Neural cell (in vitro differentiated cells): ENCODE data around the gene PRTG. TPM values are rescaled to one million over a fixed set of nuclear protein-coding genes. Genes with fewer than 3 reads are reported as not detected.

ENCODE experiments used
- H2AFZ ChIP-seq: fragments of 200-600, 300-800 bp; sonication (generic), shearing (Covaris generic); 2 replicates; pipeline ENCODE4 v1.6.0; 2014; ENCODE audit warnings: low read depth, mild to moderate bottlenecking, antibody characterized with exemption, low read length, moderate library complexity
- H3F3A ChIP-seq: fragments of 200-600 bp; shearing (Covaris generic); 2 replicates; pipeline ENCODE4 v1.6.1; 2016; ENCODE audit warnings: mild to moderate bottlenecking, moderate library complexity, mixed read lengths, antibody characterized with exemption, low read length; ENCODE audit not compliant: insufficient read depth, poor library complexity, severe bottlenecking
- H3K27ac ChIP-seq: fragments of 200-600, 300-800 bp; sonication (generic), shearing (Covaris generic); 2 replicates; pipeline ENCODE4 v1.5.1; 2014; ENCODE audit warnings: mild to moderate bottlenecking, low read length, moderate library complexity
- H3K27me3 ChIP-seq: fragments of 300-800, 200-600 bp; sonication (generic), shearing (Covaris generic); 2 replicates; pipeline ENCODE4 v1.6.0; 2014; ENCODE audit warnings: mild to moderate bottlenecking, low read depth, low read length, moderate library complexity; ENCODE audit not compliant: insufficient read depth
- H3K36me3 ChIP-seq: fragments of 300-800, 200-600 bp; sonication (generic), shearing (Covaris generic); 2 replicates; pipeline ENCODE4 v1.5.1; 2014; ENCODE audit warnings: mild to moderate bottlenecking, antibody characterized with exemption, low read length, moderate library complexity; ENCODE audit not compliant: insufficient read depth
- H3K4me2 ChIP-seq: fragments of 300-800, 200-600 bp; sonication (generic), shearing (Covaris generic); 2 replicates; pipeline ENCODE4 v1.6.0; 2014; ENCODE audit warnings: mild to moderate bottlenecking, low read length
- H3K4me3 ChIP-seq: fragments of 300-800, 200-600 bp; sonication (generic), shearing (Covaris generic); 2 replicates; pipeline ENCODE4 v1.5.1; 2014; ENCODE audit warnings: mild to moderate bottlenecking, low read length, moderate library complexity
- H3K79me2 ChIP-seq: fragments of 200-600 bp; shearing (Covaris generic); replicated peaks from 2 replicates; pipeline ENCODE4 v1.6.0; 2014; ENCODE audit warnings: mild to moderate bottlenecking, low read length, moderate library complexity; ENCODE audit not compliant: insufficient read depth
- H3K9ac ChIP-seq: fragments of 300-800, 200-600 bp; sonication (generic), shearing (Covaris generic); 2 replicates; pipeline ENCODE4 v1.6.1; 2016; ENCODE audit warnings: mild to moderate bottlenecking, low read length, mixed read lengths
- H3K9me2 ChIP-seq: fragments of 200-600 bp; shearing (Covaris generic); 2 replicates; pipeline ENCODE4 v1.6.1; 2016; ENCODE audit warnings: mild to moderate bottlenecking, low read length, mixed read lengths; ENCODE audit not compliant: insufficient read depth
- H3K9me3 ChIP-seq: fragments of 200-600, 300-800 bp; sonication (generic), shearing (Covaris generic); 2 replicates; pipeline ENCODE4 v1.6.1; 2016; ENCODE audit warnings: mild to moderate bottlenecking, mixed run types, low read length, moderate library complexity, mixed read lengths
- H4K20me1 ChIP-seq: fragments of 200-600 bp; shearing (Covaris generic); 2 replicates; pipeline ENCODE4 v1.6.1; 2016; ENCODE audit warnings: mild to moderate bottlenecking, mixed run types; ENCODE audit not compliant: insufficient read depth
- CTCF ChIP-seq: fragments of 450-650 bp; IDR thresholded peaks from 2 replicates; pipeline ENCODE4 v1.5.1; 2014; ENCODE audit warnings: antibody characterized with exemption, mild to moderate bottlenecking, moderate library complexity; ENCODE audit not compliant: poor library complexity, severe bottlenecking
- EP300 ChIP-seq: fragments of 450-650 bp; conservative IDR thresholded peaks from 2 replicates; pipeline ENCODE4 v1.6.1; 2014; ENCODE audit warnings: antibody characterized with exemption, mild to moderate bottlenecking, moderate library complexity; ENCODE audit not compliant: poor library complexity, severe bottlenecking
- EZH2 ChIP-seq: fragments of 200-600, 300-800 bp; shearing (Covaris generic), sonication (generic); IDR thresholded peaks from 2 replicates; pipeline ENCODE4 v1.6.1; 2014; ENCODE audit warnings: antibody characterized with exemption, low read length, borderline replicate concordance, mild to moderate bottlenecking; ENCODE audit not compliant: insufficient read depth, poor library complexity, severe bottlenecking
- MXI1 ChIP-seq: fragments of 450-650 bp; conservative IDR thresholded peaks from 2 replicates; pipeline ENCODE4 v1.6.1; 2014; ENCODE audit warnings: antibody characterized with exemption, mild to moderate bottlenecking; ENCODE audit not compliant: poor library complexity, severe bottlenecking
- POLR2AphosphoS5 ChIP-seq: IDR thresholded peaks from 2 replicates; pipeline ENCODE4 v1.6.1; 2012
- RAD21 ChIP-seq: fragments of 450-650 bp; conservative IDR thresholded peaks from 2 replicates; pipeline ENCODE4 v1.6.1; 2014; ENCODE audit warnings: antibody characterized with exemption, mild to moderate bottlenecking, moderate library complexity
- SMC3 ChIP-seq: fragments of 450-650 bp; conservative IDR thresholded peaks from 2 replicates; pipeline ENCODE4 v1.6.1; 2014; ENCODE audit warnings: antibody characterized with exemption, mild to moderate bottlenecking, moderate library complexity; ENCODE audit not compliant: poor library complexity
- TAF1 ChIP-seq: IDR thresholded peaks from 2 replicates; pipeline ENCODE4 v1.6.1; 2012; ENCODE audit warnings: low read depth
- polyA plus RNA-seq: library from polyadenylated mRNA; depleted of rRNA; stranded (reverse); fragments of >200 nt; gene quantifications from 2 replicates; pipeline ENCODE4 v1.2.3, GENCODE V29; 2014
- TF ChIP-seq, protein P1 (sequence below): IDR thresholded peaks from 2 replicates; pipeline ENCODE4 v1.6.1; 2012; ENCODE audit warnings: borderline replicate concordance

The PRTG gene
- polyA plus RNA-seq, 1 donor from 2014 or later: 3.8 TPM

DNA sequence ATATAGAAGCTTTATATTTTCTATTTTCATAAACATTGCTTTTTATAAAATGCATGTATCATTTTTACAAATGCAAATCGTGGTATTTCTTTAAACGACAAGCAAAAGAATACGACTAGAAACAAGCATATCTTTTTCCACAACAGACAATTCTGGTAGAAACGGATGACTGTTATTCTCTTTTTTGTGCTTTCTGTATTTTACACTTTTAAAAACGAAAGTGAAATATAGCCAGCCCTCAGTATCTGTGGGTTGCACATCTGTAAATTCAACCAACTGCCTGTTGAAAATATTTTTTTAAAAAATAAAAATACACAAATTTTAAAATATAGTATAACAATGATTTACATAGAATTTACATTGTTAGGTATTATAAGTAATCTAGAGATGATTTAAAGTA is 61.3 kb downstream of the PRTG start:
- no peak overlapping the region for H3K9ac ChIP-seq
- no peaks in the 10 kb centered on the region for H3K9me2 ChIP-seq
- H4K20me1 ChIP-seq: no peaks in the 10 kb centered on the region
- no peaks in the 10 kb centered on the region for H3F3A ChIP-seq
- H3K4me2 ChIP-seq: no peak overlapping the region
- H3K36me3 ChIP-seq: no peaks in the 10 kb centered on the region
- TF ChIP-seq EZH2 (no peak), EP300 (no peak), MXI1 (no peak), RAD21 (no peak), SMC3 (no peak), CTCF (no peak), POLR2AphosphoS5 (no peak), TAF1 (no peak)
- TF ChIP-seq, protein P1, sequence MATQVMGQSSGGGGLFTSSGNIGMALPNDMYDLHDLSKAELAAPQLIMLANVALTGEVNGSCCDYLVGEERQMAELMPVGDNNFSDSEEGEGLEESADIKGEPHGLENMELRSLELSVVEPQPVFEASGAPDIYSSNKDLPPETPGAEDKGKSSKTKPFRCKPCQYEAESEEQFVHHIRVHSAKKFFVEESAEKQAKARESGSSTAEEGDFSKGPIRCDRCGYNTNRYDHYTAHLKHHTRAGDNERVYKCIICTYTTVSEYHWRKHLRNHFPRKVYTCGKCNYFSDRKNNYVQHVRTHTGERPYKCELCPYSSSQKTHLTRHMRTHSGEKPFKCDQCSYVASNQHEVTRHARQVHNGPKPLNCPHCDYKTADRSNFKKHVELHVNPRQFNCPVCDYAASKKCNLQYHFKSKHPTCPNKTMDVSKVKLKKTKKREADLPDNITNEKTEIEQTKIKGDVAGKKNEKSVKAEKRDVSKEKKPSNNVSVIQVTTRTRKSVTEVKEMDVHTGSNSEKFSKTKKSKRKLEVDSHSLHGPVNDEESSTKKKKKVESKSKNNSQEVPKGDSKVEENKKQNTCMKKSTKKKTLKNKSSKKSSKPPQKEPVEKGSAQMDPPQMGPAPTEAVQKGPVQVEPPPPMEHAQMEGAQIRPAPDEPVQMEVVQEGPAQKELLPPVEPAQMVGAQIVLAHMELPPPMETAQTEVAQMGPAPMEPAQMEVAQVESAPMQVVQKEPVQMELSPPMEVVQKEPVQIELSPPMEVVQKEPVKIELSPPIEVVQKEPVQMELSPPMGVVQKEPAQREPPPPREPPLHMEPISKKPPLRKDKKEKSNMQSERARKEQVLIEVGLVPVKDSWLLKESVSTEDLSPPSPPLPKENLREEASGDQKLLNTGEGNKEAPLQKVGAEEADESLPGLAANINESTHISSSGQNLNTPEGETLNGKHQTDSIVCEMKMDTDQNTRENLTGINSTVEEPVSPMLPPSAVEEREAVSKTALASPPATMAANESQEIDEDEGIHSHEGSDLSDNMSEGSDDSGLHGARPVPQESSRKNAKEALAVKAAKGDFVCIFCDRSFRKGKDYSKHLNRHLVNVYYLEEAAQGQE: no peak
- no peak overlapping the region for H3K4me3 ChIP-seq
- H2AFZ ChIP-seq: no peak overlapping the region
- H3K9me3 ChIP-seq: no peaks in the 10 kb centered on the region
- H3K27ac ChIP-seq: no peak overlapping the region
- no peaks in the 10 kb centered on the region for H3K79me2 ChIP-seq
- peaks cover 14% of the 10 kb centered on the region for H3K27me3 ChIP-seq

GRCh38 chr15:55676507-55676906 is 66.4 kb downstream of the PRTG start:
- Histone ChIP-seq H2AFZ (no peak overlapping the region), H3K27ac (no peak overlapping the region), H3K27me3 (peaks cover 29% of the 10 kb centered on the region), H3F3A (no peaks in the 10 kb centered on the region), H3K79me2 (no peaks in the 10 kb centered on the region), H3K4me3 (no peak overlapping the region), H4K20me1 (no peaks in the 10 kb centered on the region), H3K9me2 (no peaks in the 10 kb centered on the region), H3K9ac (no peak overlapping the region), H3K4me2 (no peak overlapping the region), H3K36me3 (no peaks in the 10 kb centered on the region), H3K9me3 (no peaks in the 10 kb centered on the region)
- no peak for TF ChIP-seq RAD21
- TF ChIP-seq SMC3: no peak
- TF ChIP-seq POLR2AphosphoS5: no peak
- TF ChIP-seq TAF1: no peak
- TF ChIP-seq MXI1: no peak
- TF ChIP-seq EZH2: no peak
- TF ChIP-seq EP300: no peak
- TF ChIP-seq, protein P1: no peak
- TF ChIP-seq CTCF: no peak
